Stomach (tissue), 4 donors: ENCODE results near the gene MATK.

Source experiments
- POLR2AphosphoS5 ChIP-seq, 3 donors: sonication (generic); formaldehyde crosslinking; IDR thresholded peaks; one replicate each; pipeline ENCODE4 v1.6.1; 2016; ENCODE audit warnings: antibody characterized with exemption in 3 of 3
- TF ChIP-seq, protein P1 (sequence below), 7 experiments: fragments of 450-650 bp in 4 of 7; fragments of 200-600 bp in 3 of 7; sonication (generic) in 3 of 7; IDR thresholded peaks; one replicate each; pipeline ENCODE4 v1.5.1; 2016 to 2019; ENCODE audit warnings: antibody characterized with exemption in 7 of 7, control low read depth in 2 of 7, mild to moderate bottlenecking in 1 of 7

DNA sequence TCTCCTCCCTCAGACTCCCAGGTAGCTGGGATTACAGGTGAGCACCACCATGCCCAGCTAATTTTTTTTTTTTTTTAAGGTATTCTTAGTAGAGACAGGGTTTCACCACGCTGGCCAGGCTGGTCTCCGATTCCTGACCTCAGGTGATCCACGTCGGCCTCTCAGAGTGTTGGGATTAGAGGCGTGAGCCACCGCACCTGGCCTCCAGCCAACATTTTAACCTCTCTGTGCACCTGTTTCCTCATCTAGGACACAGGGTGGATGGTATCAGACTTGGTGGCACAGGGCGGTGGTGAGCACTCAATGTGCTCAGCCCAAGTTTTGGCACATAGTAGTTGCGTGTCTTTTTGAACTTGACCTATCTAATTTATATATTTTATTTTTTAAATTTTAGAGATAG is 37.2 kb downstream of the MATK start:
- TF ChIP-seq, protein P1, sequence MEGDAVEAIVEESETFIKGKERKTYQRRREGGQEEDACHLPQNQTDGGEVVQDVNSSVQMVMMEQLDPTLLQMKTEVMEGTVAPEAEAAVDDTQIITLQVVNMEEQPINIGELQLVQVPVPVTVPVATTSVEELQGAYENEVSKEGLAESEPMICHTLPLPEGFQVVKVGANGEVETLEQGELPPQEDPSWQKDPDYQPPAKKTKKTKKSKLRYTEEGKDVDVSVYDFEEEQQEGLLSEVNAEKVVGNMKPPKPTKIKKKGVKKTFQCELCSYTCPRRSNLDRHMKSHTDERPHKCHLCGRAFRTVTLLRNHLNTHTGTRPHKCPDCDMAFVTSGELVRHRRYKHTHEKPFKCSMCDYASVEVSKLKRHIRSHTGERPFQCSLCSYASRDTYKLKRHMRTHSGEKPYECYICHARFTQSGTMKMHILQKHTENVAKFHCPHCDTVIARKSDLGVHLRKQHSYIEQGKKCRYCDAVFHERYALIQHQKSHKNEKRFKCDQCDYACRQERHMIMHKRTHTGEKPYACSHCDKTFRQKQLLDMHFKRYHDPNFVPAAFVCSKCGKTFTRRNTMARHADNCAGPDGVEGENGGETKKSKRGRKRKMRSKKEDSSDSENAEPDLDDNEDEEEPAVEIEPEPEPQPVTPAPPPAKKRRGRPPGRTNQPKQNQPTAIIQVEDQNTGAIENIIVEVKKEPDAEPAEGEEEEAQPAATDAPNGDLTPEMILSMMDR (IDR thresholded peaks at IDR 0.05), result no peak
- peak in 1 of 3 donors; percentile 54 for TF ChIP-seq POLR2AphosphoS5 (IDR thresholded peaks at IDR 0.05)
